GM12878 (cell line): ENCODE results near the gene SNAP47. TPM values are rescaled to one million over a fixed set of nuclear protein-coding genes. Genes with fewer than 3 reads are reported as not detected.

ENCODE experiments used
- CBX3 ChIP-seq: fragments of 200-600 bp; sonication (generic); IDR thresholded peaks from 2 replicates; pipeline ENCODE4 v1.6.1; 2016; ENCODE audit warnings: low read depth, borderline replicate concordance
- CEBPB ChIP-seq, 2 experiments: fragments of 150-350 bp in 1 of 2; IDR thresholded peaks; 2 replicates each; pipeline ENCODE4 v1.6.1; 2012 to 2014; ENCODE audit warnings: low read depth in 2 of 2, low read length in 2 of 2, borderline replicate concordance in 1 of 2, inconsistent platforms in 1 of 2
- EGR1 ChIP-seq, 2 experiments: IDR thresholded peaks; 1 replicate in 1 of 2; 2 replicates in 1 of 2; pipeline ENCODE4 v1.6.1; 2011 to 2012; ENCODE audit warnings: low read depth in 2 of 2, low read length in 2 of 2, borderline replicate concordance in 1 of 2, mild to moderate bottlenecking in 1 of 2, moderate library complexity in 1 of 2
- GATAD2B ChIP-seq: fragments of 450-650 bp; conservative IDR thresholded peaks from 2 replicates; pipeline ENCODE4 v1.6.1; 2017; ENCODE audit warnings: low read depth, mild to moderate bottlenecking, moderate library complexity
- KAT2A ChIP-seq: conservative IDR thresholded peaks from 2 replicates; pipeline ENCODE4 v1.6.1; 2011; ENCODE audit warnings: low read depth, low read length; ENCODE audit not compliant: control insufficient read depth
- NR2C2 ChIP-seq: IDR thresholded peaks from 2 replicates; pipeline ENCODE4 v1.6.1; 2011; ENCODE audit warnings: borderline replicate concordance, low read depth; ENCODE audit not compliant: control insufficient read depth, insufficient read length
- POLR2AphosphoS2 ChIP-seq: IDR thresholded peaks from 2 replicates; pipeline ENCODE4 v1.6.1; 2011; ENCODE audit warnings: low read depth, mild to moderate bottlenecking, low read length, improper control_type of control experiment, moderate library complexity
- SMAD1 ChIP-seq: fragments of 450-650 bp; IDR thresholded peaks from 2 replicates; pipeline ENCODE4 v1.6.1; 2018; ENCODE audit warnings: mild to moderate bottlenecking, low read depth; ENCODE audit not compliant: partially characterized antibody
- SMARCA5 ChIP-seq: fragments of 450-650 bp; IDR thresholded peaks from 2 replicates; pipeline ENCODE4 v1.6.1; 2017; ENCODE audit warnings: mild to moderate bottlenecking
- ZNF217 ChIP-seq: fragments of 450-650 bp; IDR thresholded peaks from 2 replicates; pipeline ENCODE4 v1.6.1; 2017; ENCODE audit warnings: antibody characterized with exemption, mild to moderate bottlenecking
- ZSCAN29 ChIP-seq: fragments of 450-650 bp; IDR thresholded peaks from 2 replicates; pipeline ENCODE4 v1.6.1; 2017; ENCODE audit warnings: mild to moderate bottlenecking, moderate library complexity
- polyA plus RNA-seq, 11 experiments: library from polyadenylated mRNA; depleted of rRNA in 4 of 11; unstranded in 6 of 11; stranded (reverse) in 5 of 11; fragments of >200 nt; fragmentation: Nextera tagmentation in 4 of 11; fragmentation: Illumina TruSeq in 1 of 11; extraction: Ambion mirVana in 4 of 11; extraction: Trizol in 1 of 11; gene quantifications; 1 replicate in 1 of 11; 2 replicates in 10 of 11; pipeline versions ENCODE4 v1.2.1 to v1.2.3, GENCODE V29; 2011 to 2016; ENCODE audit warnings: inconsistent platforms in 2 of 11, missing spikeins in 2 of 11, low read depth in 1 of 11
- total RNA-seq, 4 experiments: library from RNA; depleted of rRNA in 3 of 4; stranded (reverse); fragments of >200 nt in 3 of 4; fragmentation: Illumina TruSeq in 1 of 4; extraction: Trizol in 1 of 4; gene quantifications; 2 replicates each; pipeline versions ENCODE4 v1.2.1 to v1.2.3, GENCODE V29; 2013 to 2021
- TF ChIP-seq, protein P1 (sequence below): fragments of 450-650 bp; formaldehyde crosslinking; IDR thresholded peaks from 2 replicates; pipeline ENCODE4 v1.5.0; 2022; ENCODE audit warnings: mild to moderate bottlenecking, missing genetic modification characterization
- TF ChIP-seq, protein P2 (sequence below): fragments of 450-650 bp; IDR thresholded peaks from 2 replicates; pipeline ENCODE4 v1.6.1; 2017; ENCODE audit warnings: mild to moderate bottlenecking, low read depth, inconsistent platforms; ENCODE audit not compliant: poor library complexity, severe bottlenecking
- TF ChIP-seq, protein P3 (sequence below): fragments of 450-650 bp; formaldehyde crosslinking; IDR thresholded peaks from 2 replicates; pipeline ENCODE4 v1.4.0; 2020; ENCODE audit warnings: mild to moderate bottlenecking, moderate library complexity

SNAP47 gene
- total and polyA plus RNA-seq, 10 of the 15 experiments (the other 5 are each of a cell fraction or from before 2014, with no cell fraction given): 1.3 to 39.6 (median 25.2) TPM

DNA sequence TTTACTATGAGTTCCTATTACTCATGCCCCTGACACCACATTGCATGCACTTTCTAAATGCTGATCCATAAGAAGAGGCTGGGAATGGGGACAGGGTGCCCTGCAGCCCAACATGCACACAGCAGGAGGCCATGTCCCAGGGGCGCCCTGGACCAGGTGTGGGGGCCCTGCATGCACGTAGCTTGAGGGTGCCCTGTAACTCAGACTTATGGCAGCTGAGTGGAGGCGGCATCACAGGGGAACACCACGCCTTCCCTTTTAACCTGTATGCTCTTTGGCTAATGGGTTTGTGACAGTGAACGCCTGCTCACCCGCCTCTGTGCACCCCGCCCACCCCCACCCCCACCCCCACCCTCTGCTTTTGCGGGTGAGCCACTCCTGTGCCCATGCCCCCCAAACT lies 36.1 kb downstream of the SNAP47 start (continued):
- TF ChIP-seq, protein P1, sequence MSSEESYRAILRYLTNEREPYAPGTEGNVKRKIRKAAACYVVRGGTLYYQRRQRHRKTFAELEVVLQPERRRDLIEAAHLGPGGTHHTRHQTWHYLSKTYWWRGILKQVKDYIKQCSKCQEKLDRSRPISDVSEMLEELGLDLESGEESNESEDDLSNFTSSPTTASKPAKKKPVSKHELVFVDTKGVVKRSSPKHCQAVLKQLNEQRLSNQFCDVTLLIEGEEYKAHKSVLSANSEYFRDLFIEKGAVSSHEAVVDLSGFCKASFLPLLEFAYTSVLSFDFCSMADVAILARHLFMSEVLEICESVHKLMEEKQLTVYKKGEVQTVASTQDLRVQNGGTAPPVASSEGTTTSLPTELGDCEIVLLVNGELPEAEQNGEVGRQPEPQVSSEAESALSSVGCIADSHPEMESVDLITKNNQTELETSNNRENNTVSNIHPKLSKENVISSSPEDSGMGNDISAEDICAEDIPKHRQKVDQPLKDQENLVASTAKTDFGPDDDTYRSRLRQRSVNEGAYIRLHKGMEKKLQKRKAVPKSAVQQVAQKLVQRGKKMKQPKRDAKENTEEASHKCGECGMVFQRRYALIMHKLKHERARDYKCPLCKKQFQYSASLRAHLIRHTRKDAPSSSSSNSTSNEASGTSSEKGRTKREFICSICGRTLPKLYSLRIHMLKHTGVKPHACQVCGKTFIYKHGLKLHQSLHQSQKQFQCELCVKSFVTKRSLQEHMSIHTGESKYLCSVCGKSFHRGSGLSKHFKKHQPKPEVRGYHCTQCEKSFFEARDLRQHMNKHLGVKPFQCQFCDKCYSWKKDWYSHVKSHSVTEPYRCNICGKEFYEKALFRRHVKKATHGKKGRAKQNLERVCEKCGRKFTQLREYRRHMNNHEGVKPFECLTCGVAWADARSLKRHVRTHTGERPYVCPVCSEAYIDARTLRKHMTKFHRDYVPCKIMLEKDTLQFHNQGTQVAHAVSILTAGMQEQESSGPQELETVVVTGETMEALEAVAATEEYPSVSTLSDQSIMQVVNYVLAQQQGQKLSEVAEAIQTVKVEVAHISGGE (CRISPR knock-in tag): no peak
- TF ChIP-seq GATAD2B (no peak), KAT2A (no peak), POLR2AphosphoS2 (no peak), SMARCA5 (no peak), EGR1 (IDR thresholded peaks at IDR 0.05; ENCODE audit: borderline replicate concordance in 1 of 2, low read depth in 2 of 2, low read length in 2 of 2) (no peak), ZNF217 (no peak), NR2C2 (no peak), ZSCAN29 (no peak), CBX3 (no peak), CEBPB (IDR thresholded peaks at IDR 0.05; ENCODE audit: borderline replicate concordance in 1 of 2, low read depth in 2 of 2, low read length in 2 of 2) (no peak), SMAD1 (no peak)
- TF ChIP-seq, protein P2, sequence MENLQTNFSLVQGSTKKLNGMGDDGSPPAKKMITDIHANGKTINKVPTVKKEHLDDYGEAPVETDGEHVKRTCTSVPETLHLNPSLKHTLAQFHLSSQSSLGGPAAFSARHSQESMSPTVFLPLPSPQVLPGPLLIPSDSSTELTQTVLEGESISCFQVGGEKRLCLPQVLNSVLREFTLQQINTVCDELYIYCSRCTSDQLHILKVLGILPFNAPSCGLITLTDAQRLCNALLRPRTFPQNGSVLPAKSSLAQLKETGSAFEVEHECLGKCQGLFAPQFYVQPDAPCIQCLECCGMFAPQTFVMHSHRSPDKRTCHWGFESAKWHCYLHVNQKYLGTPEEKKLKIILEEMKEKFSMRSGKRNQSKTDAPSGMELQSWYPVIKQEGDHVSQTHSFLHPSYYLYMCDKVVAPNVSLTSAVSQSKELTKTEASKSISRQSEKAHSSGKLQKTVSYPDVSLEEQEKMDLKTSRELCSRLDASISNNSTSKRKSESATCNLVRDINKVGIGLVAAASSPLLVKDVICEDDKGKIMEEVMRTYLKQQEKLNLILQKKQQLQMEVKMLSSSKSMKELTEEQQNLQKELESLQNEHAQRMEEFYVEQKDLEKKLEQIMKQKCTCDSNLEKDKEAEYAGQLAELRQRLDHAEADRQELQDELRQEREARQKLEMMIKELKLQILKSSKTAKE: no peak
- TF ChIP-seq, protein P3, sequence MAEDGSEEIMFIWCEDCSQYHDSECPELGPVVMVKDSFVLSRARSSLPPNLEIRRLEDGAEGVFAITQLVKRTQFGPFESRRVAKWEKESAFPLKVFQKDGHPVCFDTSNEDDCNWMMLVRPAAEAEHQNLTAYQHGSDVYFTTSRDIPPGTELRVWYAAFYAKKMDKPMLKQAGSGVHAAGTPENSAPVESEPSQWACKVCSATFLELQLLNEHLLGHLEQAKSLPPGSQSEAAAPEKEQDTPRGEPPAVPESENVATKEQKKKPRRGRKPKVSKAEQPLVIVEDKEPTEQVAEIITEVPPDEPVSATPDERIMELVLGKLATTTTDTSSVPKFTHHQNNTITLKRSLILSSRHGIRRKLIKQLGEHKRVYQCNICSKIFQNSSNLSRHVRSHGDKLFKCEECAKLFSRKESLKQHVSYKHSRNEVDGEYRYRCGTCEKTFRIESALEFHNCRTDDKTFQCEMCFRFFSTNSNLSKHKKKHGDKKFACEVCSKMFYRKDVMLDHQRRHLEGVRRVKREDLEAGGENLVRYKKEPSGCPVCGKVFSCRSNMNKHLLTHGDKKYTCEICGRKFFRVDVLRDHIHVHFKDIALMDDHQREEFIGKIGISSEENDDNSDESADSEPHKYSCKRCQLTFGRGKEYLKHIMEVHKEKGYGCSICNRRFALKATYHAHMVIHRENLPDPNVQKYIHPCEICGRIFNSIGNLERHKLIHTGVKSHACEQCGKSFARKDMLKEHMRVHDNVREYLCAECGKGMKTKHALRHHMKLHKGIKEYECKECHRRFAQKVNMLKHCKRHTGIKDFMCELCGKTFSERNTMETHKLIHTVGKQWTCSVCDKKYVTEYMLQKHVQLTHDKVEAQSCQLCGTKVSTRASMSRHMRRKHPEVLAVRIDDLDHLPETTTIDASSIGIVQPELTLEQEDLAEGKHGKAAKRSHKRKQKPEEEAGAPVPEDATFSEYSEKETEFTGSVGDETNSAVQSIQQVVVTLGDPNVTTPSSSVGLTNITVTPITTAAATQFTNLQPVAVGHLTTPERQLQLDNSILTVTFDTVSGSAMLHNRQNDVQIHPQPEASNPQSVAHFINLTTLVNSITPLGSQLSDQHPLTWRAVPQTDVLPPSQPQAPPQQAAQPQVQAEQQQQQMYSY (CRISPR knock-in tag): no peak
